22Rv1 (cell line): Measurements from ENCODE around the gene CDH8.
"Not testable (repeated sequence)": the region's sequence is repeated elsewhere in the genome, so short reads cannot be mapped to it uniquely, and the experiment has no call there.

Experiments
- CTCF ChIP-seq: fragments of 450-650 bp; IDR thresholded peaks from 2 replicates; pipeline ENCODE4 v1.5.1; 2017; ENCODE audit warnings: mild to moderate bottlenecking
- ZFX ChIP-seq: fragments of 450-650 bp; IDR thresholded peaks from 2 replicates; pipeline ENCODE4 v1.6.1; 2017; ENCODE audit warnings: antibody characterized with exemption, borderline replicate concordance

GRCh38 chr16:61917865-61918826 is 118.1 kb downstream of the CDH8 start:
- TF ChIP-seq CTCF, ZFX: not testable (repeated sequence)
